ENCODE measurements around the gene FSTL5.

- no peak for TF ChIP-seq POLR2AphosphoS5 (IDR thresholded peaks at IDR 0.05; ENCODE audit: low read depth, low read length)
- no peak for TF ChIP-seq TAF1 (IDR thresholded peaks at IDR 0.05; ENCODE audit: borderline replicate concordance, insufficient read depth, low read length)
Measured at GRCh38 chr4:161696944-161697343, 466.9 kb downstream of the FSTL5 start.
